NCI-H187 treated with DMSO at 0.1 percent for 48 hours (cell line): ENCODE measurements around the gene CRB1.

Experiments
- DNase-seq: peaks from one replicate; lab custom pipeline; 2025; lab: John Stamatoyannopoulos, UW

CRB1 gene

GRCh38 chr1:197268012-197268411 is at the start of gene CRB1:
CRB1 (plus strand) TSS chr1:197268252; CDS start chr1:197268413, 161 bp downstream.
- no peak for DNase-seq

GRCh38 chr1:197218857-197219256 is 49.2 kb upstream of the CRB1 start:
- no peak for DNase-seq

- DNase-seq = no peak
Observed at GRCh38 chr1:197222025-197222685, 45.9 kb upstream of the CRB1 start.

GRCh38 chr1:197222780-197223179 is 45.3 kb upstream of the CRB1 start:
- DNase-seq = no peak

GRCh38 chr1:197224160-197224559 is 43.9 kb upstream of the CRB1 start:
- no peak for DNase-seq

GRCh38 chr1:197225611-197226010 is 42.4 kb upstream of the CRB1 start:
- DNase-seq = no peak

- no peak for DNase-seq
Observed at GRCh38 chr1:197234581-197234980, 33.5 kb upstream of the CRB1 start.

- DNase-seq = no peak
Observed at GRCh38 chr1:197235355-197235754, 32.7 kb upstream of the CRB1 start.

- no peak for DNase-seq
Observed at GRCh38 chr1:197247465-197247864, 20.6 kb upstream of the CRB1 start.

- DNase-seq = no peak
Observed at GRCh38 chr1:197249324-197249723, 18.7 kb upstream of the CRB1 start.

GRCh38 chr1:197250616-197251015 is 17.4 kb upstream of the CRB1 start:
- DNase-seq = no peak

GRCh38 chr1:197252973-197253372 is 15.1 kb upstream of the CRB1 start:
- DNase-seq = no peak

- DNase-seq = no peak
Observed at GRCh38 chr1:197254866-197255265, 13.2 kb upstream of the CRB1 start.

GRCh38 chr1:197264936-197265567 is 3.0 kb upstream of the CRB1 start:
- DNase-seq = no peak

- no peak for DNase-seq
Observed at GRCh38 chr1:197269053-197269452, 1.0 kb downstream of the CRB1 start.

GRCh38 chr1:197272791-197273190 is 4.7 kb downstream of the CRB1 start:
- no peak for DNase-seq

GRCh38 chr1:197277166-197277565 is 9.1 kb downstream of the CRB1 start:
- no peak for DNase-seq

GRCh38 chr1:197284325-197284724 is 16.3 kb downstream of the CRB1 start:
- DNase-seq = no peak

- DNase-seq = no peak
Observed at GRCh38 chr1:197284966-197285365, 16.9 kb downstream of the CRB1 start.

GRCh38 chr1:197285526-197286205 is 17.6 kb downstream of the CRB1 start:
- no peak for DNase-seq

GRCh38 chr1:197286634-197287033 is 18.6 kb downstream of the CRB1 start:
- no peak for DNase-seq

- no peak for DNase-seq
Observed at GRCh38 chr1:197287863-197288262, 19.8 kb downstream of the CRB1 start.

GRCh38 chr1:197302775-197303174 is 34.7 kb downstream of the CRB1 start:
- no peak for DNase-seq
